ENCODE measurements around the gene CIROP.

CIROP gene

DNA sequence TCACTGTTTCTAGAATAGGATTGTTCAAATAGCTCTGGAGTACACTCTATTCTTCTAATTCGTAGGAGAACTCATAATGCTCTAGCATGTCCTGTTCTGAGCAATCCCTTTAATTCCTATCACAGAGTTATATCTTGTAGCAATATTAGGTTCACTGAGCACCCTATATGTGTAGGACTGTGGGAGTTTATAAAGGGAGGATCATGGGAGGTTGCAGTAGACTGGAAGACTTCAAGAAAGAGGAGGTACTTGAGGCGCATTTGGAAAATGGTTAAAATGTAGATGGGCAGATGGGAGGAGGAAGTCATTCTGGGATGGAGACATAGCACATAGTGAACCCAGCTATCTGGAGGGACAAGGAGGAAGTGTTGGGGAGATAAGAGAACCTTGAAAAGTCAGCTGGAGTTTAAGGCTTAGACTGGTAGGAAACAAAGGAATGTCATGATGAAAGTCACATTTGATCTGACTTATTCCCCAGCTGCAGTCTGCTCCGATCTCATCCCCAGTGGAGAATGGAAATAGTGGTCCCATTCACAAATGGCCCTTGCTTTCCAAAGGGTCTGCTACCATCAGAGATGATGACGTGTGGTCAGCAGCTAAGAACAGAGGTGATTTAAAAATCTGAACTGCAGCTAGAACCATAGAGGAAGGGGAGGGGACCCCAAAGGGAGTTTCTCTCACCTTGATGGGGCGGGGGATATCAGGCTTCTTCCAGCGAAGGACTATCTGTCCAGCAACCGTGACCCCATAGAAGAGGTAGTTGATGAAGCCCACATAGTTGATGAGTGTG, 24.4 kb upstream of the CIROP start:
- FAIRE-seq, result no peak
- DNase-seq (ENCODE audit: insufficient read length), result no peak
- TF ChIP-seq POLR2A (IDR thresholded peaks at IDR 0.05; ENCODE audit: low read depth, low read length) (no peak), TAF1 (IDR thresholded peaks at IDR 0.05; ENCODE audit: borderline replicate concordance, low read depth, low read length) (no peak)

DNA sequence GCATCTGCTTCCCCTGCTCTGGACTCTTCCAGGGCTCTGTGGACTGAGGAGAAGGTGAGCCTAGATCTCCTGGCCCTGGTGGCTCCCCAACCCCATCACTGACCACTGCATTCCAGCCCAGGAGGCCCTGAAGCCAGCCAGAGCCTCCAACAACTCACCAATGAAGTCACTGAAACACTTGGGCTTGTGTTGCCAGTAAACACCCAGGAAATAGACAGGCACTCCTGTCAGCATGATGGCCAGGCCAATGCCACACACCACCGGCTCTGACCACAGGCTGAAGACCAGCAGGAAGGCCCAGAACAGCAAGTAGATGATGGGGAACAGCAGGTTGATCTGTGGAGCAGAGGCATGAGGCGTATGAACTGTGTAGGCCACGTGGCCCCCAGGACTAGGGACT, 23.1 kb upstream of the CIROP start:
- DNase-seq (ENCODE audit: insufficient read length), result no peak
- no peak for TF ChIP-seq POLR2A (IDR thresholded peaks at IDR 0.05; ENCODE audit: low read depth, low read length)
- no peak for TF ChIP-seq TAF1 (IDR thresholded peaks at IDR 0.05; ENCODE audit: borderline replicate concordance, low read depth, low read length)
- TF ChIP-seq POLR2AphosphoS5 (IDR thresholded peaks at IDR 0.05; ENCODE audit: low read depth, low read length), result no peak
- FAIRE-seq, result no peak

DNA sequence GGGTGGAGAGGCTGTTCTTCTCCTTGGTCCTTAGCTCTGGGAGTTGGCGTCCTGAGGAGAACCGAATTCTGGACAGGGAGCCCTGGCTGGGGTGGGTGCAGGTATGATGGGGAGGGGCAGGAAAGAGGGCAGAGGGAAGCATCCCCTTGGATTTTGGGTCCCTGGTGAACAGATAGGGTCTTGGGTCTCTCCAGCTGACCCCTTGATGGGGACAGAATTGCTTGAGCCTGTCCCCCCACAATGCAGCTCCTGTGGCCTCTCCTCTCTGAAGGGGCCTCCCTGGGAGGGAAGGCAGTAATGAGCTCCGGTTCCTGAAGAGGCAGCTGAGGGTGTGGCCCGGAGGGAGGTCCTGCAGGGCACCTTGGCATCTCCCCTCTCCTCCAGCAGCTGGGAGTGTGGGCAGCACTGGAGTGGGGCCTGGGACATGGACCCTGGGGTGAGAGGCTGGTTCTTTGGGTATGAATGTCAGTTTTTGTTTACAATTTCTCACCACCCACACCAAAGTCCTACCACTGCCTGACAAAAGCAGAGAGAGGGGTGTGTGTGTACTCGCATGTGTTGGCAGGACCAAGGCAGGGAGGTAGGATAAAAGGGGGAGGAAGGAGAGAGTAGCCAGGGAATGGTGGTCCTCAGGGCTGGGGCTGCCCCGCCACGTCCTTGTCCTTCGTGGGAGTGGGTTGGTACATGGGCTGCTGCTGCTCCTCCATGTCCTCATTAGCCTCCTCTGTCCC, 21.9 kb upstream of the CIROP start:
- TF ChIP-seq TAF1 (IDR thresholded peaks at IDR 0.05; ENCODE audit: borderline replicate concordance, low read depth, low read length), result no peak
- no peak for TF ChIP-seq POLR2A (IDR thresholded peaks at IDR 0.05; ENCODE audit: low read depth, low read length)
- TF ChIP-seq POLR2AphosphoS5 (IDR thresholded peaks at IDR 0.05; ENCODE audit: low read depth, low read length), result no peak
- FAIRE-seq (no peak), DNase-seq (ENCODE audit: insufficient read length) (no peak)

DNA sequence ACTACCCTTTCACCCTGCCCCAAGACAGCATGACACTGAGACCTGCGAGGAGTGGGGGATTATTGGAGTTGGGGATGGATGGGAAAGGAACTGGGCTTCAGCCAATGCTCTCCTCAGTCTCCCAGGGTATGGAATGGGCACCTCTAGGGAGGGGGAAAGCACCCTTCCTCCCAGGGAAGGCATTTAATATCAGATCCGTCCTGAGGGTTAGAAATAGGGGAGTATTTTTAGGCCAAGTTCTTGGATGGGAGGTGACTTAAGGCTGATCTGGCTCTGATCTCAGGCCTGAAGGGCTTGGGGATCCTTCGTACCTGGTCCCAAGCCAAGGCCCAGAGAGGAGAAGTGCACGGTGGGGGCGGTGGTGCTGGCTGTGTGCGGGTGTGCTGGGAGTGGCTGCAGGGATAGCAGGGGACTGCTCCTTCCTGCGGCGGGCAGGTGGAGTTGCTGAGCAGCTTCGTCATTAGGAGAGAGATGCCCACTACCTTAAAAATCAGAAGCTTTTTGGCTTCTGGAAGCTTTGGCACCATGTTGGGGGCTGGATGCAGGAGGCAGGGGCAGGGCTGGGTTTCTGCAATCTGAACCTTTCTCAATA, 21.2 kb upstream of the CIROP start:
- TF ChIP-seq POLR2AphosphoS5 (IDR thresholded peaks at IDR 0.05; ENCODE audit: low read depth, low read length) (no peak), TAF1 (IDR thresholded peaks at IDR 0.05; ENCODE audit: borderline replicate concordance, low read depth, low read length) (no peak), POLR2A (IDR thresholded peaks at IDR 0.05; ENCODE audit: low read depth, low read length) (no peak)
- FAIRE-seq (no peak), DNase-seq (ENCODE audit: insufficient read length) (no peak)

DNA sequence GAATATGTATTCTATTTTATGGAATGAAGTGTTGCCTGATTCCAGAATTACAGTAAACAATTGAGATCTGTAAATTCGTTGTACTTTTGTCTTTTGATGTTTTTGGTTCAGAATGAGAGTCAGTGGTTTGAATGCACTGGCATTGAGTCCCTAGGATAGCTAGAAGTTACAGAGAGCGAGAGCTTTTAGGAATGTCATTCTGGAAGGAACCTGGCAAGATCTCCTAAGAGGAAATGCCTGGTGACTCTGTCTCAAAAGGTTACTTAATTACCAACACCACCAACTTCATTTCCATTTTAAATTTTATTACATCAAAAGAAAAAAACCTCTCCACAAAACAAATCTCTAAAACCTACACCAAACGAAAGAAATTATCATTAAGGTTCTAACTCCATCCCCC, 20.2 kb upstream of the CIROP start:
- FAIRE-seq, result no peak
- no peak for DNase-seq (ENCODE audit: insufficient read length)
- TF ChIP-seq TAF1 (IDR thresholded peaks at IDR 0.05; ENCODE audit: borderline replicate concordance, low read depth, low read length) (no peak), POLR2A (IDR thresholded peaks at IDR 0.05; ENCODE audit: low read depth, low read length) (no peak), POLR2AphosphoS5 (IDR thresholded peaks at IDR 0.05; ENCODE audit: low read depth, low read length) (no peak)

DNA sequence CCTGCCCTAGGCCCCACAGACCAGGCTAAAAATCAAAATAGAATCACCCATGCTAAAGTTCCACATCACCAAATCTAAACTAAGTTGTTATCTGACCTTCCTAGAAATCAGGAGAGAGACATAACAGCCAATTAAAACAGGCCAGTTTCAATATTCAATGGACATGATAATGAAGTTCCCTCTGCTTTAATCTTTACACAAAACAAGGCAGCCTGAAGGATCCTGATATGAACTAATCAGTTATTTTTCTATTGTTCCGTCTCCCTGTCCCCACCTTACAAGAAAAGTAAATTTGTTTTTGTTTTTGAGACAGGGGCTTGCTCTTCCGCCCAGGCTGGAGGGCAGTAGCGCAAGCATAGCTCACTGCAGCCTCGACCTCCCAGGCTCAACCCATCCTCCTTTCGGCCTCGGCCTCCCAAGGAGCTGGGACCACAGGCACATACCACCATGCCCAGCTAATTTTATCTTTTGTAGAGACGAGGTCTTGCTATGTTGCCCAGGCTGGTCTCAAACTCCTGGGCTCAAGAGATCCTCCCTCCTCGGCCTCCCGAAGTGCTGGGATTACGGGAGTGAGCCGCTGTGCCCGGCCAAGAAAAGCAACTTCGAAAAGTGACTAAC, 19.7 kb upstream of the CIROP start:
- FAIRE-seq (no peak), DNase-seq (ENCODE audit: insufficient read length) (no peak)
- TF ChIP-seq POLR2AphosphoS5 (IDR thresholded peaks at IDR 0.05; ENCODE audit: low read depth, low read length) (no peak), POLR2A (IDR thresholded peaks at IDR 0.05; ENCODE audit: low read depth, low read length) (no peak), TAF1 (IDR thresholded peaks at IDR 0.05; ENCODE audit: borderline replicate concordance, low read depth, low read length) (no peak)

DNA sequence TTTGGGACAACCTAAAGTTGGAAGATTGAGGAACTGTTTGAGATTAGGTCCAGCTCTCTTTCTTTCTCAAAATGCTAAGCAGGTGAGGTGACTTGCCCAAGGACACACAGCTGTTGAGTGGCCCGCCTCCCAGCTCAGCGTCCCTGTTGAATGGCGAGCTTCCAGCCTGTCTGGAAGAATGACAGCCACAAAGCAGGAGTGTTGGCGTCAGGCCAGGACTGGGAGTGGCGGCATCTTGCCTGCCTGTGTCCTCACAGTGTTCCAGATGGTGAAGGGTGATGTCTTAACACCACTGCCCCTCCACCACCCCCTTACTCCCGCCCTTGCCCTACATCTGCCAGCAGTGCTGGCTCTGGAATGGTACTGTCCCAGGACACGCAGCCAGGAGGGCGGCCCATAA, 18.6 kb upstream of the CIROP start:
- FAIRE-seq (no peak), DNase-seq (ENCODE audit: insufficient read length) (no peak)
- TF ChIP-seq POLR2A (IDR thresholded peaks at IDR 0.05; ENCODE audit: low read depth, low read length) (no peak), POLR2AphosphoS5 (IDR thresholded peaks at IDR 0.05; ENCODE audit: low read depth, low read length) (no peak), TAF1 (IDR thresholded peaks at IDR 0.05; ENCODE audit: borderline replicate concordance, low read depth, low read length) (no peak)

DNA sequence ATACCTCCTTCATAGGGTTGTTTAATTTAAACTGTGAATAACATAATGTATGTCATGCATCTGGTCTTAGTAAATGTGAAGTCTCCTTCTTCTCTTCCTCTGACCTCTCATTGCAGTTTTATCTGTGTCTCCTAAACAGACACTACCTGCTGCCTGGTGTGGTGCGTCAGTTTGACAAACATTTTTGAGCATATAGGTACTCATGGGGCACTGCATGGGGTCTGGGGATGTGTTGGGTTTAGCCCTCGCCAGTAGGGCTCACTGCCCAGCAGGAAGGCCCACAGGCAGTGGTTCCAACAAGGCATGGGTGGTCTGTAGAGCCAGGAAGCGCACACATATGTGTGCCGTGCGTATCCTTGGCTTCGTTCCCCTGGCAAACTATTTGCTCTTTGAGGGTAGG, 17.3 kb upstream of the CIROP start:
- DNase-seq (ENCODE audit: insufficient read length) (no peak), FAIRE-seq (no peak)
- TF ChIP-seq POLR2AphosphoS5 (IDR thresholded peaks at IDR 0.05; ENCODE audit: low read depth, low read length) (no peak), POLR2A (IDR thresholded peaks at IDR 0.05; ENCODE audit: low read depth, low read length) (no peak), TAF1 (IDR thresholded peaks at IDR 0.05; ENCODE audit: borderline replicate concordance, low read depth, low read length) (no peak)

DNA sequence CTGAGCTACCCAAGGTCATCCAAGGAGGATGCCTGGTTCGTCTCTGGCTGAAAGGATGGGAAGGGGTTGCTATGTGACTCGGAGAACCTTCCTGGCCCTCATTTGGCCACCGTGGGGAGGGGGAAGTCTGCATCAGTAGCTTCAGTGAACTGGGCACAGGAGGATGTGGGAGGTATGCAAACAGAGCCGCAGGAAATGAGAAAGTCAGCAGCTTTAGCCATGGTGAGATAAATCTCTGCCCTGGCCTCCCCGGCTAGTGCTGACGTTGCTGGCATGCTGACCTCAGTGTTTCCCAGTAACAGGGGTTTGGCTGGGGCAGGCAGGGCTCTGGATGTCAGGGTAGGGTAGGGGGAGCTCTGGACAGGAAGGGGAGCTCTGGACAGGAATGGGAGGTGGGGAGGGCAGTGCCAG, 16.6 kb upstream of the CIROP start:
- FAIRE-seq, result peak; percentile 46
- no peak for DNase-seq (ENCODE audit: insufficient read length)
- TF ChIP-seq POLR2AphosphoS5 (IDR thresholded peaks at IDR 0.05; ENCODE audit: low read depth, low read length) (no peak), TAF1 (IDR thresholded peaks at IDR 0.05; ENCODE audit: borderline replicate concordance, low read depth, low read length) (no peak), POLR2A (IDR thresholded peaks at IDR 0.05; ENCODE audit: low read depth, low read length) (no peak)

DNA sequence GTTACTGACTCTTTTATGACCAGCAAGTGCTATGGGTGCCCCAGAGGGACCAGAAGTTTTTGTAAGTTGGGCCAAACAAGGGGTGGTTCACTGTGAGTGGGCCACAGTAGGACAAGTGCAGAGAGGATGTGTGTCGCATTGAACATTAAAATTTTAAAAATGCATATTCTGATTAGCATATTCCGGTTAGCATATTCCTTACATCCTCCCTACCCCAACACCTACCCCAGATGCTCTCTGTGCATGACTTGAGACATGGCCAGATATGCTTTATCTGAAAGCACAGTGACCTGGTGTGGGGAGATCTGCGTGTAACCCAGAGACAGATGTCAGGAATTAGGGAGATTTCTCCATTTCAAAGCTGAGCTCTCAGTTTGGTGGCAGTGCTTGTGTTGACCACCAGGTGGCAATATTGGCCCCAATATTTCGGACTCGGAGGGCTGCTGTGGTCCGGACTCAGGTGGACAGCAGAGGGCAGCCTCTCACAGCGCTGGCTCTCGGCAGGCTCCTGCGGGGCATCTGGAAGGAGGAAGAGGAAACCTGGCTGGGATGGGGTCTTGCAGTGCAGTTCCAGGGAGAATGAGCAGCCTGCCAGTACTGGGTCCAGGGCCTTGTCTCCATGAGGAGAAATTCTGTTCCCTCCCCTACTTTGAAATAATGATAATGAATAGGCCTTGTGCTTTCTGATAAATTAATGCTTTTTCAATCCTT, 15.9 kb upstream of the CIROP start:
- TF ChIP-seq POLR2AphosphoS5 (IDR thresholded peaks at IDR 0.05; ENCODE audit: low read depth, low read length), result no peak
- TF ChIP-seq TAF1 (IDR thresholded peaks at IDR 0.05; ENCODE audit: borderline replicate concordance, low read depth, low read length), result no peak
- no peak for TF ChIP-seq POLR2A (IDR thresholded peaks at IDR 0.05; ENCODE audit: low read depth, low read length)
- FAIRE-seq (peak; percentile 89), DNase-seq (ENCODE audit: insufficient read length) (peak; percentile 83)
